Left hindlimb (tissue), 1 donor: ENCODE measurements around the gene HAP1.

ENCODE experiments used
- DNase-seq: peaks from one replicate; pipeline ENCODE4 v3.0.0-alpha.2; 2018

The HAP1 gene

GRCh38 chr17:41763327-41763726 lies 28.9 kb upstream of the HAP1 start:
- no peak for DNase-seq

GRCh38 chr17:41762841-41763240 lies 28.4 kb upstream of the HAP1 start:
- no peak for DNase-seq

- no peak for DNase-seq
Observed at GRCh38 chr17:41762391-41762790, 27.9 kb upstream of the HAP1 start.

- DNase-seq = no peak
Observed at GRCh38 chr17:41760878-41761277, 26.4 kb upstream of the HAP1 start.

GRCh38 chr17:41758601-41759000 lies 24.2 kb upstream of the HAP1 start:
- DNase-seq = no peak

- no peak for DNase-seq
Observed at GRCh38 chr17:41754066-41754465, 19.6 kb upstream of the HAP1 start.

- DNase-seq = no peak
Observed at GRCh38 chr17:41751288-41751687, 16.8 kb upstream of the HAP1 start.

GRCh38 chr17:41750862-41751261 lies 16.4 kb upstream of the HAP1 start:
- DNase-seq = no peak

- peak; percentile 12 for DNase-seq
Observed at GRCh38 chr17:41748275-41748674, 13.8 kb upstream of the HAP1 start.

- DNase-seq = no peak
Observed at GRCh38 chr17:41741709-41742108, 7.3 kb upstream of the HAP1 start.

- no peak for DNase-seq
Observed at GRCh38 chr17:41740506-41740905, 6.1 kb upstream of the HAP1 start.

GRCh38 chr17:41739661-41740352 lies 5.4 kb upstream of the HAP1 start:
- peak; percentile 18 for DNase-seq

- no peak for DNase-seq
Observed at GRCh38 chr17:41738801-41739112, 4.3 kb upstream of the HAP1 start.

GRCh38 chr17:41738077-41738800 lies 3.8 kb upstream of the HAP1 start:
- DNase-seq = peak; percentile 81

- no peak for DNase-seq
Observed at GRCh38 chr17:41737680-41738023, 3.2 kb upstream of the HAP1 start.

- DNase-seq = no peak
Observed at GRCh38 chr17:41736983-41737679, 2.7 kb upstream of the HAP1 start.

GRCh38 chr17:41735744-41736143 lies 1.3 kb upstream of the HAP1 start:
- no peak for DNase-seq

- DNase-seq = peak; percentile 23
Observed at GRCh38 chr17:41734949-41735313, 488 bp upstream of the HAP1 start.

GRCh38 chr17:41733348-41734138 lies 900 bp downstream of the HAP1 start:
- DNase-seq = no peak

- DNase-seq = no peak
Observed at GRCh38 chr17:41731836-41732235, 2.6 kb downstream of the HAP1 start.

GRCh38 chr17:41730479-41730878 lies 4.0 kb downstream of the HAP1 start:
- DNase-seq = no peak

GRCh38 chr17:41728056-41728455 lies 6.4 kb downstream of the HAP1 start:
- DNase-seq = no peak

GRCh38 chr17:41725134-41725533 lies 9.3 kb downstream of the HAP1 start:
- no peak for DNase-seq
